H1 (cell line): Measurements from ENCODE around the gene PCYT2. TPM values are rescaled to one million over a fixed set of nuclear protein-coding genes. Genes with fewer than 3 reads are reported as not detected.

Experiments used
- CTCF ChIA-PET: fragments of 300-600 bp; sonication (Branson Sonifier 250); formaldehyde crosslinking; loops from one replicate; lab custom pipeline; 2021; ENCODE audit not compliant: partially characterized antibody; lab: Charles Lee
- POLR2A ChIA-PET: fragments of 300-600 bp; sonication (Branson Sonifier 250); formaldehyde crosslinking; loops from one replicate; lab custom pipeline; 2021; ENCODE audit warnings: inconsistent platforms; ENCODE audit not compliant: partially characterized antibody; lab: Charles Lee
- DNase-seq, 2 experiments: peaks; one replicate each; pipeline versions ENCODE4 v3.0.0 to v3.0.0-alpha.2; 2010 to 2022; ENCODE audit warnings: low spot score in 2 of 2, low read depth in 1 of 2, mixed read lengths in 1 of 2
- FAIRE-seq: peaks from 2 replicates; lab custom pipeline; 2011; peaks lifted over from hg19 to GRCh38; lab: Jason Lieb, UNC
- H2AFZ ChIP-seq: 2 replicates; pipeline ENCODE4 v1.8.1; 2012; ENCODE audit warnings: low read length, inconsistent platforms
- H2AK5ac ChIP-seq: 2 replicates; pipeline ENCODE4 v1.6.1; 2013; ENCODE audit warnings: low read depth, low read length
- H2BK120ac ChIP-seq: replicated peaks from 2 replicates; pipeline ENCODE3; 2013; ENCODE audit warnings: low read depth, low read length, inconsistent platforms
- H2BK12ac ChIP-seq: 2 replicates; pipeline ENCODE4 v1.6.1; 2013; ENCODE audit warnings: low read depth, low read length
- H2BK15ac ChIP-seq: 2 replicates; pipeline ENCODE4 v1.6.1; 2013; ENCODE audit warnings: low read length
- H2BK20ac ChIP-seq: 2 replicates; pipeline ENCODE4 v1.6.1; 2013; ENCODE audit warnings: low read length
- H2BK5ac ChIP-seq: 2 replicates; pipeline ENCODE4 v1.6.1; 2013; ENCODE audit warnings: low read depth, low read length
- H3K14ac ChIP-seq: 2 replicates; pipeline ENCODE4 v1.6.1; 2013; ENCODE audit warnings: inconsistent platforms; ENCODE audit not compliant: insufficient read length
- H3K18ac ChIP-seq: 2 replicates; pipeline ENCODE4 v1.6.1; 2013; ENCODE audit warnings: low read length; ENCODE audit errors: extremely low read depth
- H3K23ac ChIP-seq: 2 replicates; pipeline ENCODE4 v1.6.1; 2013; ENCODE audit warnings: inconsistent platforms; ENCODE audit not compliant: insufficient read length
- H3K23me2 ChIP-seq: 2 replicates; pipeline ENCODE4 v1.6.1; 2013; ENCODE audit warnings: low read depth, low read length
- H3K27ac ChIP-seq: 2 replicates; pipeline ENCODE4 v1.6.1; 2011; ENCODE audit warnings: low read depth, low read length, inconsistent platforms
- H3K27me3 ChIP-seq, 4 experiments: replicated peaks in 1 of 4; 1 replicate in 1 of 4; 2 replicates in 3 of 4; pipeline versions ENCODE4 v1.6.1 to v1.8.1; 2011 to 2013; ENCODE audit warnings: low read length in 3 of 4, mild to moderate bottlenecking in 3 of 4, inconsistent platforms in 2 of 4, mixed read lengths in 2 of 4, moderate library complexity in 1 of 4; ENCODE audit not compliant: control insufficient read depth in 3 of 4, insufficient read depth in 3 of 4; ENCODE audit errors: extremely low read depth in 1 of 4
- H3K36me3 ChIP-seq, 4 experiments: 2 replicates each; pipeline versions ENCODE4 v1.6.1 to v1.8.1; 2011 to 2013; ENCODE audit warnings: mild to moderate bottlenecking in 4 of 4, low read length in 3 of 4, moderate library complexity in 2 of 4, control low read depth in 1 of 4, inconsistent platforms in 1 of 4; ENCODE audit not compliant: insufficient read depth in 4 of 4, control insufficient read depth in 2 of 4
- H3K4ac ChIP-seq: replicated peaks from 2 replicates; pipeline ENCODE3; 2013; ENCODE audit warnings: low read length, low read depth, mixed read lengths, inconsistent platforms; ENCODE audit not compliant: insufficient read length
- H3K4me1 ChIP-seq, 4 experiments: replicated peaks in 1 of 4; 1 replicate in 1 of 4; 2 replicates in 3 of 4; pipeline versions ENCODE4 v1.6.1 to v1.8.1; 2011 to 2013; ENCODE audit warnings: low read length in 3 of 4, inconsistent platforms in 2 of 4, mixed read lengths in 1 of 4; ENCODE audit not compliant: insufficient read depth in 4 of 4, control insufficient read depth in 3 of 4
- H3K4me2 ChIP-seq, 2 experiments: 2 replicates each; pipeline versions ENCODE4 v1.6.1 to v1.8.1; 2011 to 2013; ENCODE audit warnings: low read depth in 2 of 2, low read length in 2 of 2, control low read depth in 1 of 2, inconsistent platforms in 1 of 2, mild to moderate bottlenecking in 1 of 2; ENCODE audit not compliant: insufficient read depth in 1 of 2
- H3K4me3 ChIP-seq, 4 experiments: fragments of 200-600, 300-600 bp in 1 of 4; sonication (generic), shearing (Covaris generic), sonication (Bioruptor Twin) in 1 of 4; 2 replicates each; pipeline versions ENCODE4 v1.5.1 to v1.8.1; 2011 to 2016; ENCODE audit warnings: low read length in 4 of 4, low read depth in 3 of 4, control low read depth in 2 of 4, inconsistent platforms in 2 of 4, mild to moderate bottlenecking in 2 of 4, mixed read lengths in 1 of 4, moderate library complexity in 1 of 4; ENCODE audit not compliant: insufficient read depth in 2 of 4; ENCODE audit errors: extremely low read depth in 1 of 4
- H3K56ac ChIP-seq: replicated peaks from 2 replicates; pipeline ENCODE3; 2013; ENCODE audit warnings: low read depth, mild to moderate bottlenecking, mixed read lengths, low read length, inconsistent platforms; ENCODE audit not compliant: insufficient read length
- H3K79me1 ChIP-seq: 2 replicates; pipeline ENCODE4 v1.6.1; 2013; ENCODE audit warnings: low read depth, low read length, control low read depth
- H3K79me2 ChIP-seq, 2 experiments: 2 replicates each; pipeline versions ENCODE4 v1.6.1 to v1.8.1; 2012 to 2013; ENCODE audit warnings: low read length in 2 of 2, mild to moderate bottlenecking in 2 of 2, inconsistent platforms in 1 of 2; ENCODE audit not compliant: insufficient read depth in 2 of 2, control insufficient read depth in 1 of 2
- H3K9ac ChIP-seq, 4 experiments: replicated peaks in 1 of 4; 1 replicate in 1 of 4; 2 replicates in 3 of 4; pipeline versions ENCODE4 v1.6.1 to v1.8.1; 2011 to 2013; ENCODE audit warnings: low read depth in 3 of 4, low read length in 3 of 4, control low read depth in 2 of 4, mild to moderate bottlenecking in 2 of 4, moderate library complexity in 2 of 4, inconsistent platforms in 1 of 4; ENCODE audit errors: extremely low read depth in 1 of 4
- H3K9me3 ChIP-seq, 2 experiments: 2 replicates each; pipeline versions ENCODE4 v1.6.1 to v1.8.1; 2012 to 2013; ENCODE audit warnings: mild to moderate bottlenecking in 2 of 2, moderate library complexity in 2 of 2, control low read depth in 1 of 2, inconsistent platforms in 1 of 2, low read depth in 1 of 2, low read length in 1 of 2, mixed read lengths in 1 of 2; ENCODE audit not compliant: insufficient read depth in 2 of 2
- H4K20me1 ChIP-seq, 2 experiments: replicated peaks in 1 of 2; 2 replicates each; pipeline versions ENCODE3 to v1.8.1; 2011 to 2013; ENCODE audit warnings: inconsistent platforms in 2 of 2, low read length in 2 of 2, mild to moderate bottlenecking in 1 of 2; ENCODE audit not compliant: insufficient read depth in 2 of 2, control insufficient read depth in 1 of 2
- H4K5ac ChIP-seq: 2 replicates; pipeline ENCODE4 v1.6.1; 2013; ENCODE audit warnings: low read length, low read depth, mixed read lengths, inconsistent platforms; ENCODE audit not compliant: insufficient read length
- H4K8ac ChIP-seq: 2 replicates; pipeline ENCODE4 v1.8.0; 2013; ENCODE audit warnings: mild to moderate bottlenecking, moderate library complexity, low read length, inconsistent platforms; ENCODE audit not compliant: insufficient read depth; ENCODE audit errors: extremely low read depth
- H4K91ac ChIP-seq: replicated peaks from 2 replicates; pipeline ENCODE3; 2013; ENCODE audit warnings: low read length, mixed read lengths, inconsistent platforms; ENCODE audit not compliant: insufficient read length
- EP300 ChIP-seq, 2 experiments: IDR thresholded peaks; 1 replicate in 1 of 2; 2 replicates in 1 of 2; pipeline ENCODE4 v1.6.1; 2011 to 2012; ENCODE audit warnings: low read depth in 2 of 2, low read length in 2 of 2, mild to moderate bottlenecking in 2 of 2, borderline replicate concordance in 1 of 2, inconsistent platforms in 1 of 2, moderate library complexity in 1 of 2
- HDAC2 ChIP-seq, 2 experiments: fragments of 300-600 bp in 1 of 2; sonication (generic) in 1 of 2; IDR thresholded peaks; 2 replicates each; pipeline ENCODE4 v1.6.1; 2011 to 2012; ENCODE audit warnings: low read depth in 2 of 2, low read length in 2 of 2, mild to moderate bottlenecking in 2 of 2, moderate library complexity in 2 of 2, borderline replicate concordance in 1 of 2, inconsistent platforms in 1 of 2
- POLR2A ChIP-seq, 2 experiments: IDR thresholded peaks; 1 replicate in 1 of 2; 2 replicates in 1 of 2; pipeline ENCODE4 v1.6.1; 2011; ENCODE audit warnings: low read depth in 2 of 2, low read length in 2 of 2, mild to moderate bottlenecking in 2 of 2; ENCODE audit errors: control extremely low read depth in 1 of 2
- POLR2AphosphoS5 ChIP-seq: IDR thresholded peaks from 2 replicates; pipeline ENCODE4 v1.6.1; 2011; ENCODE audit warnings: low read depth, low read length
- RAD21 ChIP-seq, 2 experiments: IDR thresholded peaks in 1 of 2; conservative IDR thresholded peaks in 1 of 2; 2 replicates each; pipeline ENCODE4 v1.6.1; 2011; ENCODE audit warnings: low read depth in 2 of 2, low read length in 2 of 2, improper control_type of control experiment in 1 of 2, inconsistent platforms in 1 of 2, mild to moderate bottlenecking in 1 of 2, moderate library complexity in 1 of 2
- WGBS, 2 experiments: shearing (Covaris generic) in 1 of 2; methylation state at CpG; one replicate each; pipeline versions ENCODE4 v1.1.6 to v1.1.7; 2013 to 2015; ENCODE audit warnings: low lambda C conversion rate in 2 of 2, mixed read lengths in 2 of 2, inconsistent platforms in 1 of 2, low coverage in 1 of 2, missing lambda C conversion rate in 1 of 2; ENCODE audit not compliant: insufficient replicate concordance in 2 of 2, insufficient coverage in 1 of 2, insufficient read length in 1 of 2; ENCODE audit errors: extremely low coverage in 1 of 2, missing lambda C conversion rate in 1 of 2; 5-methylcytosine and 5-hydroxymethylcytosine counted together
- polyA plus RNA-seq, 7 experiments: library from polyadenylated mRNA; depleted of rRNA in 3 of 7; stranded (reverse) in 5 of 7; unstranded in 2 of 7; fragments of >200 nt in 5 of 7; fragments of 200-250 nt in 2 of 7; gene quantifications; 1 replicate in 5 of 7; 2 replicates in 1 of 7; 4 replicates in 1 of 7; pipeline versions ENCODE4 v1.2.1 to v1.2.3, GENCODE V29; 2011 to 2013; ENCODE audit warnings: missing spikeins in 2 of 7, mixed read lengths in 2 of 7
- total RNA-seq: library from RNA; stranded (reverse); fragmentation: NEBNext Ultra II Directional; extraction: Animal tissue kit (Norgen Biotek cat#: 25700); gene quantifications from 2 replicates; pipeline ENCODE4 v1.2.1, GENCODE V29; 2021
- TF ChIP-seq, protein P1 (sequence below): IDR thresholded peaks from 2 replicates; pipeline ENCODE4 v1.6.1; 2011; ENCODE audit warnings: low read length, improper control_type of control experiment

Gene PCYT2
- total and polyA plus RNA-seq, 2 of the 8 experiments (the other 6 are each of a cell fraction or from before 2014, with no cell fraction given): 29.9 to 31.3 TPM

DNA sequence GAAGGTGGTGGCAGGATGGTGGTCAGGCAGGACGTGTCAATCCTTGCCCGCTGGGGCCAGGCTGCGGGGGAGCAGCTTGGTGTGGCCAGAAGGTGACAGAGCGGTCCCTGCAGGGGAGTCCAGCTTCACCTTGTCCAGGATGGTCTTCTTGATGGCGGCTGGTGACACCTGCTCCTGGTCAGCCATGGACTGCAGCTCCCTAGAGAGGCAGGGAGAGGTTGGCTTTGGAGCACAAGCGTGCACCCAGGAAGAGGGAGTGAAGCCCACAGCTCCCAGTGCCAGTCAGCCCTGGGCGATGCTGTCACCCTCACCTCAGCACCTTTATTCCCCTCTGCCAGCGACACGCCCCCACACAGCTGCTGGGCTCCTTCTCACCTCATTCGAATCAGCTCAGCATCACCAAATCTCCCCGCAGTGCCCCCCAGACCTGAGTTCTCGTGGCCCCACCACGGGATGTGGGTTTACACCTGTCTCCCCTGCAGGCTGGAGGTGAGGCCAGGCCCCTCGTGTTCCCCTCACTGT lies 22.0 kb upstream of the PCYT2 start:
- Histone ChIP-seq H2AK5ac (no peak overlapping the region), H3K23me2 (peaks cover 5% of the 10 kb centered on the region; the same call in 1 of the 2 replicates), H3K79me2 (no peaks in the 10 kb centered on the region; a peak in 1 of 4 replicates), H3K18ac (no peak overlapping the region), H2BK120ac (no peak overlapping the region), H3K23ac (no peak overlapping the region), H3K4me1 (peaks cover 0 to 13% (median 5%) of the 10 kb centered on the region in 4 experiments; a peak in 5 of 7 replicates), H4K8ac (no peak overlapping the region), H4K20me1 (peaks cover 7 to 23% of the 10 kb centered on the region in 2 experiments), H2BK12ac (no peak overlapping the region), H3K4ac (no peak overlapping the region), H4K91ac (no peak overlapping the region), H3K27me3 (peaks cover 0 to 12% (median 11%) of the 10 kb centered on the region in 4 experiments; a peak in 4 of 7 replicates), H3K4me3 (no peak overlapping the region), H3K36me3 (peaks cover 0 to 25% (median 10%) of the 10 kb centered on the region in 4 experiments; a peak in 5 of 8 replicates), H3K9me3 (no peaks in the 10 kb centered on the region), H3K56ac (no peak overlapping the region), H2BK15ac (no peak overlapping the region), H2BK5ac (no peak overlapping the region), H4K5ac (no peak overlapping the region), H2AFZ (no peak overlapping the region), H2BK20ac (no peak overlapping the region), H3K27ac (no peak overlapping the region), H3K9ac (no peak overlapping the region), H3K4me2 (no peak overlapping the region), H3K14ac (no peak overlapping the region), H3K79me1 (no peaks in the 10 kb centered on the region)
- DNase-seq (no peak), FAIRE-seq (no peak)
- POLR2A ChIA-PET: interaction anchor here (0.9 to 14.6 kb wide), 13 partner anchors 8 to 126 kb away, joined by 3 to 150 read pairs (median 5); partner anchors contain the start of genes MAFG, NOTUM, PCYT2 and RAC3
- CTCF ChIA-PET: interaction anchor here (1.1 to 1.4 kb wide), 5 partner anchors 21 to 369 kb away, joined by 3 read pairs; no protein-coding TSS in a partner anchor
- WGBS, 2 experiments: 92% methylated on average over 14 of the region's 14 CpGs; no CpG with 5 or more reads in 1 of the 2 experiments
- TF ChIP-seq POLR2AphosphoS5 (0 out of 2 replicates have a peak, but pooled peaks have one; percentile 41), POLR2A (IDR thresholded peaks at IDR 0.05; ENCODE audit: control extremely low read depth in 1 of 2, low read depth in 2 of 2, low read length in 2 of 2) (peak in 1 of 2 experiments; percentile 25; a peak in 1 of 3 replicates), HDAC2 (IDR thresholded peaks at IDR 0.05; ENCODE audit: borderline replicate concordance in 1 of 2, low read depth in 2 of 2, low read length in 2 of 2) (no peak), RAD21 (IDR thresholded peaks at IDR 0.05 in 1 of 2, conservative IDR thresholded peaks at IDR 0.05 in 1 of 2; ENCODE audit: low read depth in 2 of 2, low read length in 2 of 2) (no peak), EP300 (IDR thresholded peaks at IDR 0.05; ENCODE audit: borderline replicate concordance in 1 of 2, low read depth in 2 of 2, low read length in 2 of 2) (no peak)
- TF ChIP-seq, protein P1, sequence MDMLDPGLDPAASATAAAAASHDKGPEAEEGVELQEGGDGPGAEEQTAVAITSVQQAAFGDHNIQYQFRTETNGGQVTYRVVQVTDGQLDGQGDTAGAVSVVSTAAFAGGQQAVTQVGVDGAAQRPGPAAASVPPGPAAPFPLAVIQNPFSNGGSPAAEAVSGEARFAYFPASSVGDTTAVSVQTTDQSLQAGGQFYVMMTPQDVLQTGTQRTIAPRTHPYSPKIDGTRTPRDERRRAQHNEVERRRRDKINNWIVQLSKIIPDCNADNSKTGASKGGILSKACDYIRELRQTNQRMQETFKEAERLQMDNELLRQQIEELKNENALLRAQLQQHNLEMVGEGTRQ: no peak
